ENCODE data around the gene SLC6A3.

SLC6A3 gene

DNA sequence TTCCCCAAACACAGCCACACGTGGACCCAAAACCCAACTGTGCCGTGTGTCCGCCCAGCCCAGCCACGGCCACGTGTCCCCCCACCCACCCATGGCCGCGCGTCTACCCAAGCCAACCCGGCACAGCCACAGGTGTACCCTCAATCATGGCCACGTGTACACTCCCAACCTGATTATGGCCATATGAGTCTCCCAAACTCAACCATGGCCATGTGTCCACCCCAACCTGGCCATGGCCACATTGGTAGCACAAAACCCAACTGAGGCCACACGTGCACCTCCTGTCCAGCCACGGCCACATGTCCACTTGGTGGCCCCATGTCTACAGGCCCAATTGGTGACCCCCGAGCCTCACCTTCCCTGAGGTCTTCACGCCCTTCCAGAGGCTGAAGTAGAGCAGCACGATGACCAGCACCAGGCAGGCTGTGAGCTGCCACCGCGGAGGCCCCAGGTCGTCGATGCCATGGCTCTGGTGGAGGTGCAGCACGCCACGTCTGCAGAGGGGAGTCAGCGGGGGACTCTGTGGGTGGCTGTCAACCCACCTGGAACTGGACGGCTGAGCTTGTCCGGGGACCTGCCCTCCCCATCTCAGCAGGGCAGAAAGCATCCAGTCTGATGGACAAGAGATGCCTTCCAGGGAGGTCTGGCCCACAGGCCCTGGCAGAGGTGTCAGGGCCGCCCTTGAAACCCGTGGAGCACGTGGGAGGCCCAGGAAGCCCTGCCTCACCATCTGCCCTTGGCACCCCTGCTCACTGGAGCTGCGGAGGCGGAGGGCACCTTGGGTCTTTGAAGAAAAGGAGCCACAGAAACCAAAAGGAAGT is 23.5 kb downstream of the SLC6A3 start:
- DNase-seq (ENCODE audit: low read depth in 2 of 2), result no peak

GRCh38 chr5:1420211-1421195 is 24.7 kb downstream of the SLC6A3 start:
- no peak for DNase-seq (ENCODE audit: low read depth in 2 of 2)

DNA sequence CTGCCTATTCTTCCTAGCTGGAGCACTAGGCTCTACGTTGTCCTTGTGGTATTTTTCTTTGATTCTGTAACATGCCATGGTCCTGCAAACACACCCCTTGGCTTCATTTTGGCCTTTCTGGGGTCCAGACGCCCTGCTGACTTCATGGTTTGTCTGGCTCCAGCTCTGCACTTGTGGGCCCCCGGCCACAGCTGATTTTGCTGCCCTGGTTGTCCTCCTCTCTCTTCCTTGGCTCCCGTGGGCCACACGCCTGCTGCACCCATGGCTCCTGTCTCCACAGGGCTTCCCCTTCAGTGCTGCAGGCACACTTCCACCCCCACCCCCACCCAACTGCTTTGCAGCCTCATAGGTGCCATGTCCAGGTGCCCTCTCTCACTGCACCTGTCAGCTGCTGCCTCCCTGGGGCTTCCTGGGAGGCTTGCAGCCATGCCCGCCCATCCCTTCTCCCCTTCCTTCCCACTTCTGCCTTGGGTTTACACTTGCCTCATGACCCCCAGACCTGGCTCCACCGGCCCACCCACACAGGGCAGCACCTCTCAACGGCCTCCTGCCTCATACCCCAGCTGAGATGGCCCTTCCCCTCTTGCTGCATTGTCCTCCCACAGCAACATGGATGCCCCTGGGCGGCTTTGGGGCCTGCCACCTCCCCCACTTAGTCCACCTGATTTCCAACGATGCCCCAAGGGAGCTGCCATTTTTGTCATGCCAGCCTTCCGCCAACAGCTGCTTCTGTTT is 25.6 kb downstream of the SLC6A3 start:
- DNase-seq (ENCODE audit: low read depth in 2 of 2), result no peak

DNA sequence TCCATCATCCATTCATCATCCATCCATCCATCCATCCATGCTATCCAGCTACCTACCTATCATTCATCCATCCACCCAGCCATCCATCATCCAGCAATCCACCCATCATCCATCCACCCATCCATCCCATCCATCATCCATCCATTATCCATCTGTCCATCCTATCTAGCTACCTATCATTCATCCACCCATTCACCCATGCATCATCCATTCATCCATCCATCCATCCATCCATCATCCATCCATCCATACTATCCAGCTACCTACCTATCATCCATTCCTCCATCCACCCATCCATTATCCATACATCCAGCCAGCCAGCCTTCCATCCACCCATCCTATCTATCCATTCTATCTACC is 26.3 kb downstream of the SLC6A3 start:
- DNase-seq (ENCODE audit: low read depth in 2 of 2), result no peak

DNA sequence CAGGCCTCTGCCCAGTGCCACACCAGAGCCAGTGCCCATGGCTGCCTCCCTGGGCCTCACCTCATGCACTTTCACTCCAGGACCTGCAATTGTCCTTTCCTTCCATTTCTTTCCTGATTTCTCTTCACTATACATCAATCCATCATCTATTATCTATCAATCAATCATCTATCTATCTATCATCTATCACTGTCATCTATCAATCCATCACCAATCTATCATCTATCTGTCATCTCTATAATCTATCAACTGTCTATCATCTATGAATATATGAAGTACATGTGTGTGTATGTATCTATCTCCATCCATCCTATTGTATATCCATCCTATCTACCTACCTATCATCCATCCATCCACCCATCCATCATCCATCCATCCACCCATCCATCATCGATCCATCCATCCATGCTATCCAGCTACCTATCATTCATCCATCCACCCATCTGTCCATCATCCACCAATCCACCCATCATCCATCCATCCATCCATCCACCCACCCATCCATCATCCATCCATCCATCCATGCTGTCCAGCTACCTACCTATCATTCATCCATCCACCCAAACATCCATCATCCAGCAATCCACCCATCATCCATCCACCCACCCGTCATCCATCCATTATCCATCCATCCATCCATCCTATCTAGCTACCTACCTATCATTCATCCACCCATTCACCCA is 26.9 kb downstream of the SLC6A3 start:
- no peak for DNase-seq (ENCODE audit: low read depth in 2 of 2)

GRCh38 chr5:1417586-1418225 is 27.5 kb downstream of the SLC6A3 start:
- no peak for DNase-seq (ENCODE audit: low read depth in 2 of 2)

DNA sequence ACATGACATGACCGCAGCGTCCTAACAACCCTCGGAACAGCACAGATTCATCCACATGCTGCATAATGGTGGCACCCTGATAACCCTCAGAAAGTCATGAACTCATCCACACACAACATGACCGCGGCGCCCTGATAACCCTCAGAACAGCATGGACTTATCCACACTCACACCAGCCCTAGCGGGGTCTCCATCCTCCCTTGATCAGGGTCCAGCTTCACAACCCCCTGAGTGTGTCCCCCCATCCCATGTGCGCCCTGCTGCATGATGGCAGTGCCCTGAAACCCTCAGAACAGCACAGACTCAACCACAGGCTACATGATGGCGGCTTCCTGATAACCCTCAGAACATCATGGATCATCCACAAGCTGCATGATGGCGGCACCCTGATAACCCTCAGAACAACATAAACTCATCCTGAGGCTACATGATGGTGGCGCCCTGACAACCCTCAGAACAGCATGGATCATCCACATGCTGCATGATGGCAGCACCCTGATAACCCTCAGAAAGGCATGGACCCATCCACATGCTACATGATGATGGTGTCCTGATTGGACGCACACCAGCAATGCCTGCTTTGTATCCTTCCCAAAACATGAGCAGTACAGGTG is 28.3 kb downstream of the SLC6A3 start:
- DNase-seq (ENCODE audit: low read depth in 2 of 2), result no peak

DNA sequence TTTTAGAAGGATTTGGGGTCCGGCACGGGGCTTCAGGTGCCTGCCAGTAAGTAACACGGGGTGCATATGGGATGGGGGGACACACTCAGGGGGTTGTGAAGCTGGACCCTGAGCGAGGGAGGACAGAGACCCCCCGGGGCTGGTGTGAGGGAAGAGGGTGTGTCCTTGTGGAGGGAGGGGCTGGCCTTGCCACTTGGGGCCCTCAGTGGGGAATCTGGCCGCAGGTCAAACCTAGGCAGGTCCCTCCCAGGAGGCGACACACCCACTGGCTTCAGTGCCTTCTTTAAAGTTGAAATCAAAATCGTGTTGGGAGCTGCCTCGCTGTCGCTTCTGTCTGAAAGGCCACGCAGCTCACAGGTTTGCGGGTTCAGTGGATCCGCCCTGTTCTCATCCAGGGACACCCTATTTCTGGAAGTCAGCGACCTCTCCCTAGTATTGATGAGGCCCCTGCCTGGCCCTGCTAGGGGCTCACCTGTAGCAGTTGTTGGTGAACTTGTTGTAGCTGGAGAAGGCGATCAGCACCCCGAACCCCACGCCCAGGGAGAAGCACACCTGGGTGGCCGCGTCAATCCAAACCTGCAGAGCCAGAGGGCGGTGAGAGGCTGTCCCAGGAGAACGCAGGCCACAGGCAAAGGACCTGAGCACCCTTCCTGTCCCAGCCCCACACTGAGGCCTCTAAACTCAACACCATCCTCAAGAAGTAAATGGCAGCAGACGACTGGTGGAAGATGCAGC is 29.4 kb downstream of the SLC6A3 start:
- no peak for DNase-seq (ENCODE audit: low read depth in 2 of 2)

DNA sequence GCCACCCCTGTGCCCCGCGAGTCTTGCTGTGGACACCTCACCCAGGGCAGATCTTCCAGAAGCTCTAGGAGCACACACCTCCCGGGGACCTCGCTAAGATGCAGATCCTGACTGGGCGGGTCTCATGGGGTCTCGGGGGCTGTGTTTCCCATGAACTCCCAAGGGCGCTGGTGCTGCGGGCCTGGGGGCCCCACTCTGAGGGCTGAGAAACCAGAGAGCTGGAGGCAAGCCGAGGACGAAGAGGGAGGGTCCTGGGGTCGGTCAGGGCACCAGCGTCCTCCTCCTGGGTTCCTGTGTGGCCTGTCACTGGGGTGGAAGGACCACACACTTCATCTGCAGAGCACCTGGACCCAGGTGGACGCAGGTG is 30.2 kb downstream of the SLC6A3 start:
- no peak for DNase-seq (ENCODE audit: low read depth in 2 of 2)

- no peak for DNase-seq (ENCODE audit: low read depth in 2 of 2)
Observed at GRCh38 chr5:1414311-1415058, 30.8 kb downstream of the SLC6A3 start.

DNA sequence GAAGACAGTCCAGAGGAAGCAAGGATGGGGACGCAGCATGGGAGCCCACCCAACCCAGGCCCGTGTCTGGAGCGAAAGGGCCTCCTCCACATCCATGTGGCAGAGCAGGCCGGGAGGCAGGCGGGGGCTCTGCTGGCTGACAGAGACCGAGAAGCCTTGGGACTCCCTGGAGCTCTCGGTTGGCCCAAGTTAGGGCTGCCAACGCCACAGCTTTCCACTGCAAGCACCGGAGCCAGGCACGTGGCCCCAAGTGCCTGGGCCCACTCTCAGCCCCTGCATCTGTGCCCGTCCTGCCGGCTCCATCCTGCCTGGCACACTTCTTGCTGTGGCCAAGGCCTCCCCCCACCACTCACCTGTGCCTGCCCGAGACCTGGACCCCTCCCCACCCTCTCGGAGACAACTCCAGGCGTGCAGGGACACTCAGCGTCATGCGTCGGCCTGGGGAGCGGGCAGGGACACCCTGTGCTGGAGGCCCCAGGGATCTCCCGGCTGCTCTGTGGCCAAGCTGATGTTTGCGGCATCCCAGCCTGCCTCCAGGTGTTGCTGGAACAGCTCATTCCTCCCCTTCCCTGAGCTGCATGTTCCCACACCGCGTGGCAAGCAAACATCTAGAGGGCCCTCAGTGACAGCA is 31.5 kb downstream of the SLC6A3 start:
- DNase-seq (ENCODE audit: low read depth in 2 of 2), result no peak

DNA sequence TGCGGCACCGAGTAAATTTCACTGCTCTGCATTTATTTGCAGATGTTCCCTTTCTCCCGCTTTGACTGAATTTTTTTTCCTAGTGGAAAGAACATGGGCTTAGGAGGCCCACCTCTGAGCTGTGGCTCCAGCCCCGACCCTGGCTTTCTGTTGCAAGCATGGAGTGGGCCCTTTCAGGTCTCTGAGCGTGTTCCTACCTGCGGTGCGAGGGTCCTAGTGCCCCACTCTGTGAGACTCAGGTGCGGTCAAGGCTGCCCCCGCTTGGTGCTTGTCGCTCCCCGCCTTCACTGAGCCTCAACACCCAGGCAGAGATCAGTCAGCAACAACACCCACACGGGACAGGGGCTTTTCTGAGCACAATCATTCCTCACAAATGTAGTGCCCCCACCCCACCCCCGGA is 32.0 kb downstream of the SLC6A3 start:
- DNase-seq (ENCODE audit: low read depth in 2 of 2), result no peak

DNA sequence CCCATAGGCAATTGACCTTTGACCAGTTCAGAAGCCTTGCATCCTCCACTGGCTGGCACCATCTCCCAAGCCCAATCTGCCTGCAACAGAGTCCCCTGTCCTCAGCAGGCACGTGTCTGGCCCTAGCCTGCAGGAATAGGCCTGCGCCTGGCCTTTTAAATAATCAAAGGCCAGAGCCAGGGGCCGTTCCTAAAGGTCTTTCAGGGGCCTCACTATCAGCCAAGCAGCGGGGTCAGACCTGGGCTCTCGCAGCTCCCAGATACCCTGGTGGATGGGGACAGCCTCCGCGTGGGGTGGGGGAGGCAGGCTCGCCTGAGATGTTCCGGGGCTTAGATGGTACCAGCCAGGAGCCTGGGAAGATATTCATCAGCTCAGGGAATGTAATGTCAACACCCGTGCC is 32.6 kb downstream of the SLC6A3 start:
- no peak for DNase-seq (ENCODE audit: low read depth in 2 of 2)

GRCh38 chr5:1412163-1412562 is 33.1 kb downstream of the SLC6A3 start:
- DNase-seq (ENCODE audit: low read depth in 2 of 2), result no peak

DNA sequence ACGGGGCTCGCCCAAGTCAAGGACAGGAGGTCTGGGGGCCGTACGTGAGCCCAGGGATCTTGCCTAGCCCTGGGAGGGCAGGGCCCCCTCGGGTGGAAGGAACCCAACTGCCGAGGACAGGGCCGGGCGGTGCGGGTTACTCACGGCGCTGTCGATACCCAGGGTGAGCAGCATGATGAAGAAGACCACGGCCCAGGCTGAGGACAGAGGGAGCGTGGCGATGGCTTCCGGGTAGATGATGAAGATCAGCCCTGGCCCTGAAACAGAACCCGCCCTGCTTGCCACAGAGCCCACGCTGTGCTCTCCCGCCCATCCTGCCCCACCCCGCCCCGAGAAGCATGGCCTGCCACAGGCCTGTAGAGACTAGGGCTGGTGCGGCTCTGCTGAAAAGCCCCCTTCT is 34.1 kb downstream of the SLC6A3 start:
- DNase-seq (ENCODE audit: low read depth in 2 of 2), result no peak

DNA sequence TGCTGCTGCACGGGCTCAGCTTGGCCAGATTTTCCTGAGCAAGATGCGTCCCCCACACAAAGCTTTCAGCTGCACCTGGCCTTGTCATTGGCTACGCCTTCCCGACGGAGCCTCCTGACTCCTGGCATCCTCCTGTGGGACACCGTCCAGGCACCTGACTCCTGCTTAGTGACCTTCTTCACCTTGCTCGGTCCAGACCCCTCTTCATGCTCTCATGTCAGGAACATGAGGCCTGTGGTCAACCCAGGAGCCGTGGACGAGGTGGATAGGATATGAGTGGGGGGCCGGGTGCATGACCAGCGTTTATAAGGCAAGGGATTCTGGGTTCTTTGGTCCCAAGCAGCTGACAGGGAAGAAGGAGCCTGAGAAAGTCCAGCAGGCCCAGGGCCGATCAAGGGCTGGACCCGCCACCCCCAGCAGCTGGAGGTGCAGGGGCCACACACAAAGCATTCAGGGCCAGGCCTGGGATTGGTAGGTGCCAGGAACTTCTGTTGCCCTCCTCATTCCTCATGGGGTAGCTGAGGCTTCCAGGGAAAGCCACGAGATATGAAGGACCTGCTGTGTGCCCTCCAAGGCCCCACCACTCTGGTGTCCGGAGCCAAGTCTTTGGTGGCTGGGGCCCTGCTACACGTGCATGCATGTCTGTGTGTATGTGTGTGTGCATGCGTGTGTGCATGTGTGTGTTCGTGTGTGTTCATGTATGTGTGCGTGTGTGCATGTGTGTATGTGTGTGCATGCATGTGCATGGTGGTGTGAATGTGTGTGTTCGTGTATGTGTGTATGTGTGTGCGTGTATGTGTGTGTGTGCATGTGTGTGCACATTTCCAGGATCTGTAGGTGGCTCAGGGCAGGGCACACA is 34.9 kb downstream of the SLC6A3 start:
- no peak for DNase-seq (ENCODE audit: low read depth in 2 of 2)

GRCh38 chr5:1409381-1410110 is 35.7 kb downstream of the SLC6A3 start:
- no peak for DNase-seq (ENCODE audit: low read depth in 2 of 2)
